Measurements from ENCODE around the gene CHMP1A. TPM values are rescaled to one million over a fixed set of nuclear protein-coding genes. Genes with fewer than 3 reads are reported as not detected.

The CHMP1A gene
- total and polyA plus RNA-seq, 2 experiments from 2014 or later: 42.3 to 81.9 TPM

DNA sequence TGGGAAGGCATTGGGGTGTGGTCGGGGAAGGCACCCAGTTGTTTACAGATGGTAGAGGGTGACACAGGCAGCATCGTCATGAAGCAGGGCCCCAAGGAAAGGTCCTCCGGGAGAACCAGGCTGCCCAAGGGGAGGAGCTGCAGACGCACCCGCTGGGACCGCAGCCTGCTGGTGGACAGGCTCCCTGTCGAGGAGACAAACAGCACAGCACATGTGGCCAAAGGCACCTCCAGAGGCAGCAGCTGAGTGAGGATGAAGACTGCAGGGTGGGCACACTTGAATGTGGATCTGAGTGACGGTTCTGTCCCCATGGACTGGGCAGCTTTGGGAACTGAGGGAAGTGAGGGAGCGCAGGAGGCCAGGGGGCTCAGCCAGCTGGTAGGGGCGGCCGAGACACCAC is 12.4 kb downstream of the CHMP1A start (continued):
- TF ChIP-seq ZNF462 (CRISPR knock-in tag; IDR thresholded peaks at IDR 0.05): no peak

GRCh38 chr16:89643769-89644300 is 13.7 kb downstream of the CHMP1A start:
- no peaks in the 10 kb centered on the region; the same call in 2 of the 3 replicates for H3K9me3 Mint-ChIP-seq
- Histone ChIP-seq H3K9me2 (ENCODE audit: insufficient read depth) (no peaks in the 10 kb centered on the region), H3K4me1 (ENCODE audit: insufficient read depth) (no peaks in the 10 kb centered on the region), H3K27ac (ENCODE audit: low read depth) (no peak overlapping the region), H3K36me3 (ENCODE audit: insufficient read depth) (no peaks in the 10 kb centered on the region), H3F3A (replicated peaks; ENCODE audit: low read depth) (peaks cover 4% of the 10 kb centered on the region; the same call in 1 of the 2 replicates), H4K20me1 (replicated peaks; ENCODE audit: insufficient read depth) (0 out of 2 replicates have a peak, but pooled peaks cover 3% of the 10 kb centered on the region), H3K4me2 (no peak overlapping the region), H3K4me3 (no peak overlapping the region), H2AFZ (no peak overlapping the region), H3K79me2 (replicated peaks; ENCODE audit: insufficient read depth) (no peaks in the 10 kb centered on the region), H3K27me3 (ENCODE audit: insufficient read depth) (no peaks in the 10 kb centered on the region)
- no peak overlapping the region for H3K4me3 Mint-ChIP-seq
- DNase-seq (ENCODE audit: low spot score): no peak
- no peak overlapping the region for H3K27ac Mint-ChIP-seq
- peaks cover 6% of the 10 kb centered on the region; the same call in 2 of the 3 replicates for H3K4me1 Mint-ChIP-seq
- TF ChIP-seq NANOG (IDR thresholded peaks at IDR 0.05; ENCODE audit: borderline replicate concordance) (no peak), POLR2AphosphoS5 (IDR thresholded peaks at IDR 0.05; ENCODE audit: low read depth) (no peak)
- H3K27me3 Mint-ChIP-seq (ENCODE audit: insufficient read depth, low read depth, poor library complexity): peaks cover 10% of the 10 kb centered on the region
- peaks cover 20% of the 10 kb centered on the region for H3K36me3 Mint-ChIP-seq (ENCODE audit: low read depth)
- no peak for ATAC-seq

- H3F3A ChIP-seq (replicated peaks; ENCODE audit: low read depth): peaks cover 4% of the 10 kb centered on the region; the same call in 1 of the 2 replicates
- no peak overlapping the region for H3K27ac ChIP-seq (ENCODE audit: low read depth)
- no peak overlapping the region for H3K4me2 ChIP-seq
- no peak overlapping the region for H3K27ac Mint-ChIP-seq
- ATAC-seq (no peak), DNase-seq (ENCODE audit: low spot score) (no peak)
- no peaks in the 10 kb centered on the region for H3K9me2 ChIP-seq (ENCODE audit: insufficient read depth)
- no peaks in the 10 kb centered on the region for H3K79me2 ChIP-seq (replicated peaks; ENCODE audit: insufficient read depth)
- H3K4me3 ChIP-seq: no peak overlapping the region
- 0 out of 2 replicates have a peak, but pooled peaks cover 3% of the 10 kb centered on the region for H4K20me1 ChIP-seq (replicated peaks; ENCODE audit: insufficient read depth)
- peaks cover 6% of the 10 kb centered on the region; the same call in 2 of the 3 replicates for H3K4me1 Mint-ChIP-seq
- H2AFZ ChIP-seq: no peak overlapping the region
- no peaks in the 10 kb centered on the region for H3K36me3 ChIP-seq (ENCODE audit: insufficient read depth)
- H3K9me3 Mint-ChIP-seq: no peaks in the 10 kb centered on the region; the same call in 2 of the 3 replicates
- no peaks in the 10 kb centered on the region for H3K4me1 ChIP-seq (ENCODE audit: insufficient read depth)
- H3K27me3 ChIP-seq (ENCODE audit: insufficient read depth): no peaks in the 10 kb centered on the region
- peaks cover 14% of the 10 kb centered on the region for H3K36me3 Mint-ChIP-seq (ENCODE audit: low read depth)
- peaks cover 12% of the 10 kb centered on the region for H3K27me3 Mint-ChIP-seq (ENCODE audit: insufficient read depth, low read depth, poor library complexity)
- no peak overlapping the region for H3K4me3 Mint-ChIP-seq
- no peak for TF ChIP-seq ZNF331 (CRISPR knock-in tag; IDR thresholded peaks at IDR 0.05; ENCODE audit: low read depth)
- no peak for TF ChIP-seq CREB1 (CRISPR knock-in tag; IDR thresholded peaks at IDR 0.05; ENCODE audit: low read depth)
- no peak for TF ChIP-seq ZNF114 (CRISPR knock-in tag; IDR thresholded peaks at IDR 0.05)
- TF ChIP-seq ETS1 (IDR thresholded peaks at IDR 0.05): no peak
- TF ChIP-seq POLR2AphosphoS5 (IDR thresholded peaks at IDR 0.05; ENCODE audit: low read depth): no peak
- TF ChIP-seq, protein P1, sequence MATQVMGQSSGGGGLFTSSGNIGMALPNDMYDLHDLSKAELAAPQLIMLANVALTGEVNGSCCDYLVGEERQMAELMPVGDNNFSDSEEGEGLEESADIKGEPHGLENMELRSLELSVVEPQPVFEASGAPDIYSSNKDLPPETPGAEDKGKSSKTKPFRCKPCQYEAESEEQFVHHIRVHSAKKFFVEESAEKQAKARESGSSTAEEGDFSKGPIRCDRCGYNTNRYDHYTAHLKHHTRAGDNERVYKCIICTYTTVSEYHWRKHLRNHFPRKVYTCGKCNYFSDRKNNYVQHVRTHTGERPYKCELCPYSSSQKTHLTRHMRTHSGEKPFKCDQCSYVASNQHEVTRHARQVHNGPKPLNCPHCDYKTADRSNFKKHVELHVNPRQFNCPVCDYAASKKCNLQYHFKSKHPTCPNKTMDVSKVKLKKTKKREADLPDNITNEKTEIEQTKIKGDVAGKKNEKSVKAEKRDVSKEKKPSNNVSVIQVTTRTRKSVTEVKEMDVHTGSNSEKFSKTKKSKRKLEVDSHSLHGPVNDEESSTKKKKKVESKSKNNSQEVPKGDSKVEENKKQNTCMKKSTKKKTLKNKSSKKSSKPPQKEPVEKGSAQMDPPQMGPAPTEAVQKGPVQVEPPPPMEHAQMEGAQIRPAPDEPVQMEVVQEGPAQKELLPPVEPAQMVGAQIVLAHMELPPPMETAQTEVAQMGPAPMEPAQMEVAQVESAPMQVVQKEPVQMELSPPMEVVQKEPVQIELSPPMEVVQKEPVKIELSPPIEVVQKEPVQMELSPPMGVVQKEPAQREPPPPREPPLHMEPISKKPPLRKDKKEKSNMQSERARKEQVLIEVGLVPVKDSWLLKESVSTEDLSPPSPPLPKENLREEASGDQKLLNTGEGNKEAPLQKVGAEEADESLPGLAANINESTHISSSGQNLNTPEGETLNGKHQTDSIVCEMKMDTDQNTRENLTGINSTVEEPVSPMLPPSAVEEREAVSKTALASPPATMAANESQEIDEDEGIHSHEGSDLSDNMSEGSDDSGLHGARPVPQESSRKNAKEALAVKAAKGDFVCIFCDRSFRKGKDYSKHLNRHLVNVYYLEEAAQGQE (IDR thresholded peaks at IDR 0.05; ENCODE audit: unreplicated experiment): no peak
These were observed 14.9 kb downstream of the CHMP1A start for GRCh38 chr16:89642574-89642973.

Data from GM23338 (cell line).